HuH-7.5 (cell line): ENCODE measurements around the gene FBXL16.
"Not testable (repeated sequence)": the region's sequence is repeated elsewhere in the genome, so short reads cannot be mapped to it uniquely, and the experiment has no call there.

Source experiments
- DNase-seq: peaks from one replicate; pipeline ENCODE4 v3.0.0; 2011; ENCODE audit warnings: low spot score

The FBXL16 gene

DNA sequence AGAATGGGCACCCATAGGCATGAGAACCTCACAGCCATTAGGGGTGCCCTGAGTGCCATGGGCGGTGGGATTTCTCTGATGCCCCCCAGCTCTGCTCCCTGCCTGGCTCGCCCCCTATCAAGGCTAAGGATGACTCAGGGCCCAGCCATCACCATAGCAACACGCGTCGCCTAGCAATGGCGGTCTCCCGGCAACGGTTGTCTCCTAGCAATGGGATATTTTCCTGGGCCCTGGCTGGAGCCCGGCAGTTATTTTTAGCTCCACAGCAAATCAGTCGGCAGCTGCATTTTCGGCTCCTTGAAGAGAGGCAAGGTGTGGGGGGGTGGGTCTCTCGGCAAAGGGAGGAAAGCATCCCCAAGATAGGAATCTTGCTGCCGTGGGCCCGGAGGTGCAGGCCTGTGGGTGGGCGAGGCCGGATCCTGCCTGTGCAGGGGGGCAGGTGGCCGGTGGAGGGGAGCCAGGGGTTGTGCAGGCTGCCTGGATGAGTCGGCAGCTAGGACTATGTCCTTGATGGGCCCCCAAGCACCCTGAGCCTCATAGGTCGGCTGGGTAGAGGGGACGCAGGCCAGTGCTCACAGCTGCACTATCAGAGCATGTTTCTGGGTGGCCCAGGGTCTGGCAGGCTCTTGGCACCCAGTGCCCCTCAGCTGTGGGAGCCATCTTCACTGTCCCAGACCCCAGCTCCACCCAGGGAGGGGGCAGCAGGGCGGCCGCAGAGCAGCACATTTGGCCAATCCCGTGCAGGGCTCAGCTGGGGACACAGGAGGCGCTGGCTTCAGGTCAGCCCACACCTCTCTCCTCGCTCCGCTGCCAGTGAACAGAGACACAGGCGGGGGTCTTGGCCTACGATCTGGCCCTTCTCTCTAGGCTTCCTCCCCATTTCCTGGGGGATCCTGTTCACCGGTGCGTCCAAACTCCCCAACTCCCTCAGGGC, 4.2 kb upstream of the FBXL16 start:
- no peak for DNase-seq

DNA sequence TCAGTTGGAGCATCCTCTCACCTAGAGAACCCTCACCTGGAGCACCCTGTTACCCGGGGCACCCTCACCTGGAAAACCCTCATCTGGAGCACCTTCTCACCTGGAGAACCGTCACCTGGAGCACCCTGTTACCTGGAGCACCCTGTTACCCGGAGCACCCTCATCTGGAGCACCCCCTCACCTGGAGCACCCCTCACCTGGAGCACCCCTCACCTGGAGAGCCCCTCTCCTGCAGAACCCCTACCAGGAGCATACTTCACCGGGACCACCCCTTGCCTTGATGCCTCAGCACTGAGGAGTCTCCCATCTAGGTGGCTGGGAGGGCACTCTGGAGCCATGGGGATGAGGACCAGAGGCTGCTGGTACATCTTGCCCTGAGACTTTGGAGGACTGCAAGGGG, 3.4 kb upstream of the FBXL16 start:
- no peak for DNase-seq

GRCh38 chr16:708019-708418, 2.4 kb upstream of the FBXL16 start:
- no peak for DNase-seq

DNA sequence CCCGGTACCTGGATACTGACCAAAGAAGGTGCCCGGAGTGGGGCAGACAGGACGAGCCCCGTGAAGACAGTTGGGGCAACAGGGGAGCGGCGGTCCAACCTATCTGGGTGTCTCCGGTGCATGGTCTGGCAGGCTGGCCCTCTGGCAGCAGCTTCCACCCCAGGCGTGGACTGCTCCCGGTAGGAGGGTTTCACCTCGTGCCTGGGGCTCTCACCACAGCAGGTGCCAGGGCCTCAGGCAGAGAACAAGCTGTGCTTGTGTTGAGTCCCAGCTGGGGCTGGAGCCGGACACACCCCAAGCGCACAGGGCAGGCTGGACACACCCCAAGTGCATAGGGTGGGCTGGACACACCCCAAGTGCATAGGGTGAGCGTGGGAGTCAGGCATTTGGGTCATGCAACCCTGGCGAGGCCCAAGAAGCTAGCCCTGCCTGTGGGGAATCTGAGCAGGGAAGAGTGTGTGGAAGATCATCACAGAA, 1.5 kb upstream of the FBXL16 start:
- no peak for DNase-seq

GRCh38 chr16:706189-707061, 824 bp upstream of the FBXL16 start:
- no peak for DNase-seq

DNA sequence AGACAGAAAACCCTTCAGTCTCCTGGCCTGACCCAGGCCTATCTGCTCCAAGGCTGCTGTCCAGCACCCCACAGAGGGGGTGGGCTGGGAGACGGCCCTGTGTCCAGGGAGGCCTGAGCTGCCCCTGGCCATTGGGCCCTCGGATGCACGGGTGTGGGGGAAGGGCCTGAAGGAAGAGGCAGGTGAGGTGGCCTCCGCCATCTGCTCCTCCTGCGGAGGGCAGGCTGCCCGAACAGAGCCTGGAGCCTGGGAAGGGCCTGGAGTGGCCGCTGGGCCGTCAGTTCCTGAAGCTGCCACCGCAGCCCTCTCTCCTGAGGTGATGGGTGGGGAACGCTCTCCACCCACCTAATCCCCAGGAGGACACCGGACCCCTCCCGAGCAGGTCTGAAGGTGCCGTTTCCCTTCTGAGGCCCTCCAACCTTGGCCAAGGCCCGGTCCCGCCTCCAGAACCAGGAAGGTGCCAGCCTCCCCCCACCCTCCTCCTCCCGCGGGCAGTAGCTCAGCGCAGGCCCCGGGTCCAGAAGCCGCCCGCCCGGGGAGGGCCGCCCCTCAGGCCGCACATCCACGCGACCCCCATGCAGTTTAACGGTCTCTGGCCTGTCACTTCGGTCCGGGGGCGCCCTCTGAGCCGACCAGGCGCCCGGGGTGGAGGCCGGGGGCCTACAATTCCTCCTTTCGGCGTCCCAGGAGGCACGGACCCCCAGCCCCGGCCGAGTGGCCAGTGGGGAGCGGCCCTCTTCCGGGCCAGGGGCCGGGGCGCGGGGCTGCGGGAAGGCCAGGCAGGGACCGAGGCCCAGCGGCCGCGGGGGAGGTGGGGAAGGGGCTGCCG, 835 bp downstream of the FBXL16 start:
- no peak for DNase-seq

DNA sequence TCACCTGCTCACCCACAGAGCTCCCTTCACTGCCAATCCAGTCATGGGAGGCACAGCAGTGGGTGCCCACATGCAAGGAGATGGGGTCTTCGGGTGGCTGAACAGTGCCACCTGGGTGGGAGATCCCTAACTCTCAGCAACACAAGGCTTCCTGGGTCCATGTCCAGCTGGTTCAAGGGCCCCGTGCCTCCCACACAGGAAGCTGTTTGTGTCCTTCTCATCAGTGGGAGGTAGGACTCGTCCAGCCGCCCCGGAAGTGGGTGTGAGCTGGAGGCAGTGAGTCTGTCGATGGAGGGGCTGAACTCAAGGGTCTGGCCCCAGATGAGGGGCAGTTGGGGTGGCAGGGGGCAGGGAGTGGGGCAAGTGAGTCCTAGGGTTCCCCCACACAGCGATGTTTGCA, 1.6 kb downstream of the FBXL16 start:
- no peak for DNase-seq

GRCh38 chr16:703406-703805, 2.2 kb downstream of the FBXL16 start:
- no peak for DNase-seq

DNA sequence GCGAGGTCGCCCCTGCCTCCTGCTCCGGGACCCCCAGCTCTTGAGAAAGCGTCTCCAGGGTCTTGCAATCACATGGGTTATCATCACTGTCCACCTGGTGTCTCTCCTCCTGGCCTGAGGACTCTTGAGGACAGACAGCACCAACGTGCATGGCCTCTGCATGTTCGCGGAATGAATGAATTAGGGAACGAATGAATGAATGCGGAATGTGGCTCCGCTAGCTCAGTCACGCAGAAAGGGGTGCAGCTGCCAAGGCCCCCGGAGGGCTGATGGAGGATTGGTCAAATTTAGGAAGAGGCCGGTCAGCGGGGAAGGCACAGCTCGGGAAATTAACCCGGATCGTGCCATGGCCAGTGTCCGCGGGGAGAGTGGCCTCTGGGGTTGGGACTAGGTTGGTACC, 3.3 kb downstream of the FBXL16 start:
- no peak for DNase-seq

- DNase-seq, result peak; percentile 75
Observed at GRCh38 chr16:700684-701584, 4.7 kb downstream of the FBXL16 start.

GRCh38 chr16:698911-699671, 6.5 kb downstream of the FBXL16 start:
- no peak for DNase-seq

DNA sequence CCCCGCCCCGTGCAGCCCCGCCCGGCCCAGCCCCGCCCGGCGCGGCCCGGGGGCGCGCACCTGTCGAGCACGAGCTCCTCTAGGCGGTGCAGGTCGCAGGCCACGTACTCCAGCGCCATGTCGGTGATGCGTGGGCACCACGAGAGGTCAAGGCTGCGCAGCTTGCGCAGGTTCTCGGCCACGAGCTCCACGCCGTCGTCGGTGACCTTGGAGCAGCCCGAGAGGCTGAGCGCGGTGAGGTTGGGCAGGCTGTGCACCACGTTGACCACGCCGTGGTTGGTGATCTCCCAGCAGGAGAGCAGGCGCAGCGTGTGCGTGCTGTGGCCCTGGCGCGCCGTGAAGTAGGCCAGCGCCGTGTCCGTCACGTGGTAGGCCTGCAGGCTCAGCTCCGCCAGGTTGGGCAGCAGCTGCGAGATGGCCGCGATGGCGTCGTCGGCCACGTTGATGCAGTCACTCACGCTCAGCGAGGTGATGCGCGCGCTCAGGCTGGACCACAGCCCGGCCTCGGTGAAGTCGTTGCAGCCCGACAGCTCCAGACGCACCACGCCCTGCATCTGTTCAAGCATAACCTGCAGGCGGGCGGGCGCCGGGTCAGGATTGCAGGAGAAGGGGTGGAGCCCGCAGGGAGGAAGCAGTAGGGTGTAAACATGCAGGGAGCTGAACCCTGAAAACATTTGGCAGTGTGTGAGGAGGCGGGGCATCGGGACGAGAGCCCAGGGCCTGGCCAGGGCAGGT, 10.1 kb downstream of the FBXL16 start:
- no peak for DNase-seq

- no peak for DNase-seq
Observed at GRCh38 chr16:694863-695354, 10.7 kb downstream of the FBXL16 start.

GRCh38 chr16:694187-694862, 11.3 kb downstream of the FBXL16 start:
- DNase-seq, result no peak

- DNase-seq, result no peak
Observed at GRCh38 chr16:693766-694165, 11.8 kb downstream of the FBXL16 start.

DNA sequence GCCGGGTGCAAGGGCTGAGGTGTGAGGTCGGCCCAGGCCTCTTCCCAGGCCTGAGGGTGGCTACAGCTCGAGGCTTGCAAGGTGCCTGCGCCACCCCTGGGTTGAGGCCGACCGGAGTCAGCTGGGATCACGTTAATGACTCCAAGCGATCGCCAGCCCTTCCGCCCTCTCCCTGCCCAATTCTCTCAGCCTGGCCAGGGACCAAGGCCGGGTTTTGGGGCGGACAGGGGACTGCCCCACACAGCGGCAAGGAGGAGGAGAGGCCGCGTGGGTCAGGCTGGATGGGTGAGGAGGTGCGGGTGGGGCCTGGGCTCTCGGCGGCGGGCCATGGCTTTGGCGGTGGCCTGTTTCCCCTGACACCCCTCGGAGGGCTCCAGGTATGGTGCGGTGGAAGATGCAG, 12.2 kb downstream of the FBXL16 start:
- DNase-seq, result no peak

GRCh38 chr16:692356-693108, 13.1 kb downstream of the FBXL16 start:
- no peak for DNase-seq

DNA sequence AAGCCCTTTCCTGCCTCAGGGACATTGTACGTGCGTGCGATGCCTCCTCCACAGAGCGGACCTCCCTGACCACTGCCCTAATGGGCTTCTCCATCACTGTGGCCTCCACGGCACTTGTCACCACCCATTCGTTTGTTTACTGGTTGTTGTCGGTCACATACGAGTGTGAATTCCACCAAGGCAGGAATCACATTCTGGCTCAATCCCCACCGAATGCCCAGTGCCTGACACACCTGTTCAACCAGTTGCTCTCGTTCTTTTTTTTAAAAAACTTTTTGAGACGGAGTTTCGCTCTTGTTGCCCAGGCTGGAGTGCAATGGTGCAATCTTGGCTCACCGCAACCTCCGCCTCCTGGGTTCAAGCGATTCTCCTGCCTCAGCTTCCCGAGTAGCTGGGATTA, 14.4 kb downstream of the FBXL16 start:
- DNase-seq, result not testable (repeated sequence)
